GM12801 (cell line): ENCODE data around the gene PLXNA2.

ENCODE experiments used
- TF ChIP-seq, protein P1 (sequence below): IDR thresholded peaks from one replicate; pipeline ENCODE4 v1.5.1; 2011; ENCODE audit warnings: control low read depth; ENCODE audit not compliant: insufficient read length; ENCODE audit errors: extremely low read depth

The PLXNA2 gene

DNA sequence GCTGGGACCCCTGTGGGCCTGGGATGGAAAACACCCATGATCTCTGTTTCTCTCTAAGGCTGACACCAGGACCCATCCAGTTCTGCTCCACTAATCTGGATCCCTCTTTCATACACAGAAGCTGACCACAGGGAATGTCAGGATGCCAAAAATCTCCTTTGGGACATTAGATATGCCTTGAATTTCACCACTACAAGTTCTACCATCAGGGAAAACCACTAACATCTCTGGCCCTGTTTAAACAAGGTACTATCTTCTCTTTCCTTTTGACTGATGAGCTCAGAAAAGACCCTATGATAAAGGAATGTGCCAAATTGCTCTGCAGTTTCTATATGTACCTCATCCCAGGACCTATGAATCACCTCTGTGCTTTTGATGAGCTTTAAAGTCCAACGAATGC lies 10.2 kb upstream of the PLXNA2 start:
- TF ChIP-seq, protein P1, sequence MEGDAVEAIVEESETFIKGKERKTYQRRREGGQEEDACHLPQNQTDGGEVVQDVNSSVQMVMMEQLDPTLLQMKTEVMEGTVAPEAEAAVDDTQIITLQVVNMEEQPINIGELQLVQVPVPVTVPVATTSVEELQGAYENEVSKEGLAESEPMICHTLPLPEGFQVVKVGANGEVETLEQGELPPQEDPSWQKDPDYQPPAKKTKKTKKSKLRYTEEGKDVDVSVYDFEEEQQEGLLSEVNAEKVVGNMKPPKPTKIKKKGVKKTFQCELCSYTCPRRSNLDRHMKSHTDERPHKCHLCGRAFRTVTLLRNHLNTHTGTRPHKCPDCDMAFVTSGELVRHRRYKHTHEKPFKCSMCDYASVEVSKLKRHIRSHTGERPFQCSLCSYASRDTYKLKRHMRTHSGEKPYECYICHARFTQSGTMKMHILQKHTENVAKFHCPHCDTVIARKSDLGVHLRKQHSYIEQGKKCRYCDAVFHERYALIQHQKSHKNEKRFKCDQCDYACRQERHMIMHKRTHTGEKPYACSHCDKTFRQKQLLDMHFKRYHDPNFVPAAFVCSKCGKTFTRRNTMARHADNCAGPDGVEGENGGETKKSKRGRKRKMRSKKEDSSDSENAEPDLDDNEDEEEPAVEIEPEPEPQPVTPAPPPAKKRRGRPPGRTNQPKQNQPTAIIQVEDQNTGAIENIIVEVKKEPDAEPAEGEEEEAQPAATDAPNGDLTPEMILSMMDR: no peak

DNA sequence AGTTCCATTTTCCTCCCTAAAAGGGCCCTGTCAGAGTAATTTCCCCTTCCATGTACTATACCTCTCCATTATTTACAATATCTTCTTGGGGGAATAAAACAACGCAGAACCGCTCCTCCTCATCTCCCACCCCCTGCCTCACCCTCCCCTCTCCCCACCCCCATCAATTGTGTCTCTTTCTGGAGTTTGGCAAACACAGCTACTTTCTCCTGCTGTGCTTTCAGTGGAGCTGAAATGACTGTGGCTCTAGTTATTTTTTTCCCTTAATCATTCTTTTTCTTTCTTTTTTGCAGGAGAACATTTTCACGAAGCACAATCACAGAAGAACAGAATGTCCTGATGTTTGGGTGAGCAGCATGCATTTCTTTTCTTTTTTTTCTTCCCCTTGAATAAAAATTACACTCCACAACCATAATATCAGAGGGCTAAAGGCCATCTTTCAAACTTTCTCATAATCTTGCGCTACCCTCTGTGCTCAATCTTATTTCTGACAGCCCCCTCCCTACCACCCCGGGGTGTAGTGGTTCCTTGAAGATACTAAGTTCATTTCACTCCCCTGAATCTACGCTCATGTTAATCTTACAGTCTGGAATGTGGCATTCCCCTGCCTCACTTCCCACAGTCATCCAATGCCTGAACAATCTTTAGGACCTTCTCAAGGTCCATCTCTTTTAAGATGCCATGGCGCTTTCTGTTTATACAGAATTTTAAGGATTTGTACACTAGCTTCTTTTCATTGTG lies 8.8 kb upstream of the PLXNA2 start:
- TF ChIP-seq, protein P1: no peak

DNA sequence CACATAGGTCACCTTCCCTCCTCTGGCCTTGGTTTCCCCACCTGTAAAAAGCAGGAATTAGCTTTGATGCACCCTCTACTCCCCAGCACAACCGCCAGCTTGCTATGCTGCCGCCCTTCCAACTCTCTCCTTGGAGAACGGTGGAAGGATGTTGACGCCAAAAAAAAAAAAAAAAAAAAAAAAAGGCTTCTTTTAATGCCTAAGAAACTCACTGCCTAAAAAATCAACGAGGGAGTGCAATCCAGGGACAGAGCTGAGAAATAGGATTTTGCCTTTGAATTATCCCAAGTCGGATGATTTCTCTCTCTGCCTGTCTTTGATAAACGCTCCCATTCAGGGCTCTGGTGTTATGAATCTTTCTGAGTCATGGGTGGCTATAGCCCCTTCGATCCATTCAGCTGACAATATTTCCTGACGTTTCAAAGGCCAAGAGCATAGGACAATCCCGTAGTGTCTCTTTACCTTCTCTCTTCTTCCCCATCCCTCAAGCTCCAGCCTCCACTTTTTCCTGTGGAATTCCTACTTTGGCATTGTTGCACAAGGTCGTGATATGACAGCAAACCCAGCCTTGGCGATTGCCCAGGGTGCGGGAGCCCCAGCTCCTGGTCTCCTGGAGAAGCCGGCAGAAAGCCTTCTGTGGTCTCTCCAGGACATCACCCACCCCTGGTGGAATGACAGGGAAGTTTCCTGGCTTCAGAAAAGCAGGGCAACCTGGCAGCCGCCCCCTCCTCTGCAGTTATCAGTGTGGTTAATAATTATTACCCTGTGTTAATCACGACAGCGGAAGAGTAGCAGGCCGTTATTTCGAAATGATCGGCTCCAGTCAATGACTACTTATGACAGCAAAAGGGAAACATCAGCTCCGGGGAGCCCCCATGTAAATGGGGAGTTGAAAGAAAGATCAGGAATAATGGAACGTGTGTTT lies 8.0 kb upstream of the PLXNA2 start:
- TF ChIP-seq, protein P1: no peak

DNA sequence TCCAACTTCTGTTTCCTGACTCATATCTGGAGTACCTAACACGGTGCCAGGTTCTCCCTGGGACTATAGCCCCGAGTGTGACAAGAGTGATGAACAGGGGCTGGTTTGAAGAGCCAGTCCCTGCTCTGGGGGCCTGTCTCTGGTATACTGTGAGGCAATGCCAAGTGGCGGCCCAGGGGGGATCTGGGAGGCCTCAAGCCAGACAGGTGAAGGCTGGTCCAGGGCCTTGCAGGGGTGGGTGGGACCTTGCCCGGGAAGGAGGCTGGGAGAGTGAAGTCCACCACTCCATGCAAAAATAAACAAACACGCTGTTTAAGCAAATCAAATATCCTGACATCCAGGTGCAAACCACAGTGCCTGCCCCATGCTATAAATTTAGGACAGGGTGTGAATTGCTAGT lies 6.8 kb upstream of the PLXNA2 start:
- TF ChIP-seq, protein P1: no peak

DNA sequence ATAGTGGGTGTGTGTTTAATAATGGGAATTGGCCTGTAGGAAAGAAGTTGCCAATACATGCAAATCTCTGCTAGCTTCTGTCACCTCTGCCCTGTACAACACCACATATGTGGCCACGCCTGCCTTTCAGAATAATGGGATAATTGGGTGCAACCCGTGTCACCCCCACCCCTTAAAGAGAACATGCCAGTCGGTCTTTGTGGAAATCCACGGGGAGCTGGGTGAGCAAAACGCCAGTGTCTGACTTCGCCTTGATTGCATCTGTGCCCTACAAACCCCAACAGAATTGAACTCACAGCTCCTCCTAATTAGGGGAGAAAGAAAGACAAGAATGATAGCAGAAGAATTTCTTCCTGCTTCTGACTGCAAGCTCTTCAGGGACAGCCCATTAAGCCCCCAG lies 6.4 kb upstream of the PLXNA2 start:
- TF ChIP-seq, protein P1: no peak

DNA sequence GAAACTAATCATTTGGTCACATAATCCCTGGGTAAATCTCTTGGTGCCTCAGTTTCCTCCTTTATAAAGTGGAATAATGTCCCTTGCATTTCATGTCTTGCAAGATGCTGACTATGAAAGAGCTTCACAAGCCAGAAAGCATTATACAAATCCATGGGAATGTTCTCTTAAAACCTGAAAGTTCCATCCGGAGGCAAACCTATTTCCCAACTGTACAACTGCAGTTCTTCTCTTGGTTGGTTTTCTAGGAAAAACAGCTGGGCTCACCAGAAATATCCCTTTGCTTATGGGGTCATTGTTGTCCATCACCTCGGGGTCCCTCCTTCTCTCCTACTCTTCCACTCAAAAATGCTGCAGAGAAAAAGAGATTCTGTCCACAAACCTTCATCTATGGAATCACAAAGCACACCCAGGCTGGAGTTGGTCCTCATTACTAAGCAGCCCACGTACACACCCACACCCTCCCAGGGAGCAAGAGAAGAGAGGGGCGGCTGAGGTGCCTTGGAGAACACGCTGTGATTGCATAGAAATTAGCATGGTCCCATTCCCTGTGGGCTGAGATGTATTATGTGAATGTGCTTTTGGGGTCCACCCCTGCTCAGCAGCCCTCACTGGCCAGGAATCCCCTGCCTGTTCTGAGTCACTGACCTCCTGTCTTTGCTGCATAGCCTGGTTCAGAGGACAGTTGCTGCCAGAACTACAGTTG lies 5.0 kb upstream of the PLXNA2 start:
- TF ChIP-seq, protein P1: no peak

DNA sequence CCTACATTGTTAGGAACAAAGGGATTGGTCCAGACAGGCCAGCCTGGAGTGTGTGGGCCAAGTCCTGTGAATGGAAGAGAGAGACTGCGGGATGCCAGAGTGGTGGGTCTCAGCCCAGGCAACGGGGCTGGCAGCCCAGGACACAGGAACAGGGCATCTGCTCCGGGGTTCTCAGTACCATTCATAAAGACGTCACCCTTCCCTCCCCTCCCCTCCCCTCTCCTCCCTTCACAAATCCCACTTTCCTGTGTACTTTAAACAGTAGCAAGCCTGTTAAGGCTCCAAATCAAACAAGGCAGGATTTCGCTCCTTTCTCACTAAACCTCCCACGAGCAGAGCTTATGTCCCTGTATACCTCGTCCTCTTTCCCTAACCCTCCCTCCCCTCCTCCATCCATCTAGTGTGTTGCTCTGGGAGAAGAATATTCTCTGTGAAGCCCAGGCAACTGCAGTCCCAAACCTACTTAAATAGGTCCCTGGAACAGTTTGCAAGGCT lies 4.2 kb upstream of the PLXNA2 start:
- TF ChIP-seq, protein P1: no peak
